HG02623 (cell line): ENCODE data around the gene HOXD12.

Source experiments
- ATAC-seq: cut with Tn5 transposase; IDR thresholded peaks from one replicate; pipeline ENCODE4 v1.9.1; 2021; ENCODE audit warnings: moderate library complexity; ENCODE audit not compliant: unreplicated experiment

The HOXD12 gene

GRCh38 chr2:176130957-176131847 is 31.6 kb downstream of the HOXD12 start:
- ATAC-seq, result no peak

DNA sequence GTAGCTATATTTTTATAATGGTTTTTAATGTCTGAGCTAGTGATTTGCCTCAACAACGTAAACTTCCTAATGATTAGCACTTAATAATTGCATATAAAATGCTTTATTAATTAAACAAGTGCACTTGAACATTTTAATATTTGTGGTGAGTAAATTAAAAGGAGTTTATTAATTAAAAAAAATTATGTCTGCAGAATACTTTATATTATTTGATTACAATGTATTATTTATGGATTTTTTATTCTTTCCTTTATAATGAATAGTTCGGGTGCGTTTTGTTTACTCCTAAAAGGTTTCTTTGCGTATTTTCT is 32.2 kb downstream of the HOXD12 start:
- no peak for ATAC-seq

GRCh38 chr2:176132205-176133171 is 32.9 kb downstream of the HOXD12 start:
- no peak for ATAC-seq

GRCh38 chr2:176133389-176133788 is 33.8 kb downstream of the HOXD12 start:
- no peak for ATAC-seq

GRCh38 chr2:176134035-176134434 is 34.4 kb downstream of the HOXD12 start:
- ATAC-seq, result no peak

DNA sequence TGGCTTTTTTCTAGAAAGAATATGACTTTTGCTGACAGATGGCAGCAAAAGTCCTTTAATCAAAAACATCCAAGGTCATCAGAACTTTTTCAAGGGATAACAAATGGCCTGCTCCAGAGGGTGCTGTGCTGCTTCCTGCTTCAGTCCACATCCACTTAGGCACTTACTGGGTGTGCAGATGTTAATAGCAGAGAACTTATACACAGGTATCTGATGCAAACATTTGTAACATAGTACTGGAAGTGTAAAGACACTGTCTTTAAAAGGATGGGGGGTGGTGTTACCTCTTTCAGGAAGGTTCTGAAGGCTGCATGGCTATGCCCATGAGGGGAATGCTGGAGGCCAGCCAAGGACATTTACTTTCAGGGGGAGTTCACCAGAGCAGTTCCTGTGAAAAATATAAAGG is 35.4 kb downstream of the HOXD12 start:
- no peak for ATAC-seq

- ATAC-seq, result no peak
Observed at GRCh38 chr2:176136374-176137251, 37.0 kb downstream of the HOXD12 start.

DNA sequence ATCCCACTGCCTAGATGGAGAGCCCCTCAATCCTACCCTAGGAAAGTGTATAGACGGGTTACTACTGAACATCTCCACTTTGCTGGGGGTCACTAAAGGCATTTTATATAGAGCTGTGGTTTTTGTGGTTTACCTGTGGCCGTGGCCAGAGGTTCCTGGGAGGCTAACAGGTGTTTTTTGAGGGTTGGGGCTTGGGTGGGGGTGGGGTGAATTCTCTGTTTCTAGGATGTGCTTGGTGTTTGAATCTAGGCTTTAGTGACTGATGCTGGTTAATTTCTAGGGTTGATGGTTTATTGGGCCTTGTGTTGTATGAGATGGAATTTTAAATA is 37.6 kb downstream of the HOXD12 start:
- no peak for ATAC-seq

GRCh38 chr2:176137906-176138305 is 38.3 kb downstream of the HOXD12 start:
- ATAC-seq, result no peak

- ATAC-seq, result no peak
Observed at GRCh38 chr2:176138526-176138922, 38.9 kb downstream of the HOXD12 start.

DNA sequence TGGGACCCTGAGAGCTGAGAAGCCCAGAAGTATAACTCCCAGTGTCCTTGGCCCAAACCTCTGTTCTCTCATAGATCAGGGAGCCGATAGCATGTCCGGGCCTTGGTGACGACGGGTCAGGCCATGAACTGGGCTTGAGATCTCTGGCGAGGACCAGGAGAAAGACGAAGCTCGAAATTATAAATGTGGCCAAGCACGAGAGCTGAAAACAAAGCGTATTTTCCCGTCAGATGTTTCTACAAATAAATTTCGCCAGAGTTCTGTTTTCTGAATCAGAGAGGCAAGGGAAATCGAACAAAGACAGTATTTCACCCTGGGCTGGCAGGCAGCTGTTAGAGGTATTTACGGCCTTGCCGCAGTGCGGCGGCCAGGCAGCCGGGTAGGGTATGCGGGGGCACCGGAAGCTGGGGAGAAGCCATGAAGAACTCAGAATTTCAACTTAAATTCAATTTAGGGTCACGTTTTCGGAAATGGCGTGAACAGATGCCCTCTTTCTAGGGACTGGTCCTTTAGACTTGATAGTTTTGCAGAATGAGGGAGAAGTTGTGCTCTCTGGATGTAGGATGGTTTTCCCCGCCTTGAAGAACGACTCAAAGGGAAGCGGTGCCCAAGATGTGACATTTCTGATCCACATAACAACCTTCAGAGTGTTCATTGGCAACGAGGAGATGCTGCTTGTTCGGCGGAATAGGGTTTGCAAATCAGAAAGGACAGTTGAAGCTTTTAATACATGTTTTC is 39.5 kb downstream of the HOXD12 start:
- ATAC-seq, result no peak

DNA sequence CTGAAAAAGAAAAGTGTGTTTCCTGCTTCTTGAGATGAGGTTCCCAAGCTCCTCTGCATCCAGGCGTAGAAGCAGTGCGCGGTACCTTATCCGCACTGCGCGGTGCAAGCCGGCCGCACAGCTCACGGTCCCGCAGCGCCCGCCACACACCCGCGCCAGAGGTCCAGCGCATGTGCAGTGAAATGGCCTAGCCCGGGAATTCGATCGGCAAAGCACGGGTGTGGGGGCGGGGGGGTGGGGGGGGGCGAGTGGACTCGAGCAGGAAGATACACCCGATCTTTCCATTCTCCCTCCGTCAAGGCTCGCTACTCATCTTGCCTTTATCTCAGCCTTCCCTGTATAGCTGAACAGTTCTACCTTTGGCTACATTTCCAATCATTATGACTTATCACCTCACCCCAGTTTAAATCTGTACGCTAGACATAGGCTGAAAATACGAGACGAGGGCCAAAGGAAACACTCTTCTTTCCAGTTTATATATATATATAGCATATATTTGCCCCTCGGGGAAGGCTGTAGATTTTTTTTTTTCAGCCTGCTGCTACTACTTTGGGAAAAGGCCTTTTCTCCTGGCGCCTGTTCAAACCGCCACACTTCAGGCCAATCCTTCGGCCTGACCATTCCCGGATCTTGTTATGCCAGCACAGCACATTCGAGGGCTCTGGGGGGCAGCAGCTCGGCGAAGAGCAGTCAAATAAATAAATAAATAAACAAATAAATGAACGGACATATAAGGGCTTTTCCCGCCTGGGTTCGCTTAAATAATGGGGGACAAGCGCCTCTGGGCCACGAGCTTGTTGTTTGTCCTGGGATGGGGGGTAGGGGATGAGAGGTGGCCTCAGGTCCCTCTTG is 40.3 kb downstream of the HOXD12 start:
- ATAC-seq, result no peak

GRCh38 chr2:176140513-176141317 is 41.1 kb downstream of the HOXD12 start:
- peak; percentile 82 for ATAC-seq

GRCh38 chr2:176142281-176142680 is 42.7 kb downstream of the HOXD12 start:
- no peak for ATAC-seq

DNA sequence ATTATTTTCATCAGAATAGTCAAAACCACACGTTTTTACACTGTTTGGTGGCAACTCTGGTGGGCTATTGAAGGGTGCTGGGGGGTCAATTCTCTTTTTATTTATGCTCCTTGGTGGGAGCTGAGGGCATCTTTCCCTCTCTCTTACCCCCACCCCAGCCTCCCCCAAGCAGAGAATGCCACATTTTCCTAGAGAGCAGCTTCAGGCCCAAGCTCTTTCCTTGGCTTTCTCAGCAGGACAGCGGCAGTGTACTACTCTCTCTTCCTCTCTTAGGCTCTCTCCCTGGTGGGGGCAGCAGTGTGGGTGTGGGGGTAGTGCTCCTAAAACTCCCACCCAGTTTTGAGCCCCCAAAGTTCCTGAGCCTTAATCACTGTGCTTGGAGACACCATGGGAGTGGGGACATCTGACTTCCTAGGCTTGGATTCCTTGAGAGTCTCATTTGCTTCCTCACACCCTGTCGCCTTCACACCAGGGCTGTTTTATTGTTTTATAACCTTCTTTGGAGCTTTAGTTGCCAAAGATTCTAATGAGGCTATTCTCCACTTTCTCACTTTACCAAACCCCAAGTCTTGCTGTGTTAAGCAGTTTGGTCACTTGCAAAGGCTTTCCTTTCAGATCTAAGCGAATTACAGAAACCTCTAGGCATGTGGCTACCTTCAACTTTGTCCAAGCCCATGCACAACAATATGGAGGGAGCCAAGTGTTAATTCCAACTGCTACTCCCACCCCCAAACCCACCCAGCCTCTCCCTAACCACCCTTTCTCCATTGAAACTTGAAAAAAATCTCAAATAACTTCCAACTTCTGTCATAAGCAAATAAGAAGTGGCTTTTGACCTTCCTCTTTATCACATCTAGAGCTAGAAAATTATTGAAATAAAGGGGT is 45.7 kb downstream of the HOXD12 start:
- ATAC-seq, result no peak

DNA sequence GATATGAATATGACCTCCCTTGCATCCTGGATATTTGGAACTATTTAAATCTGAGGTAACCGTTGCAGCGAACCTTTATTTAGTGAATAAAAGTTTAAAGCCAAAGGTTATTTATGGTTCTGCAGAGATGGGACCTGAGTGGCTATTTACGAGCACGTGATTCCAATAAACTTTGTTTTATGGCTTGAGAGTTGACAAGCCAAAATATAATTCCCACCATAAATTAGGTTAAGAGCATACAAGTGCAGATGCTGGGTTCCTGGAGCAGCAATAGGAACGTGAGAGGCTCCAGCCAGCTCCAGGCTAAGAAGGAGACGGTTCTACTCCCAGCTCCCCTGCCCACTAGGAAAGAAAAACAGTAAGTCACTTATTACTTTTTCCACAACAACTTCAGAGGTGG is 46.5 kb downstream of the HOXD12 start:
- no peak for ATAC-seq

DNA sequence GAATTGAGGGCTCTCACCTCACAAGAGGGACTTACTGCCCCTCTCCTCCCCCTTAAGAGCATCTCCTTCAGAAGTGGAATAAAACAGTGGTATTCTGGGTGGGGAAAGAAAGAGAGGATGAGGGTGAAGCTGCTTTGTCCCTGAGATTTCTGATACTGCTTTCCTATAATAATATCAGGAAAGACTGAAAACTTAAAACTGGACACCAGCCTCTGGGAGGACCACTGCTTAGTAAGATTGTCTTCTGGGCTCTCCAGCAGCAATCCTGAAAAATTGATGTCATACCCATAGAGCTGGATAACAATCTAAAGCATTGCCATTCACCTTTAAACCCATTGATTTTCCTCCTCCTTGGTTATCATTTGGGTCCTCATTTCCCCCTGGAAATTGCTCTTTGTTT is 47.0 kb downstream of the HOXD12 start:
- no peak for ATAC-seq
